ENCODE measurements around the gene VDR.
"Not testable (repeated sequence)": the region's sequence is repeated elsewhere in the genome, so short reads cannot be mapped to it uniquely, and the experiment has no call there.

The VDR gene

DNA sequence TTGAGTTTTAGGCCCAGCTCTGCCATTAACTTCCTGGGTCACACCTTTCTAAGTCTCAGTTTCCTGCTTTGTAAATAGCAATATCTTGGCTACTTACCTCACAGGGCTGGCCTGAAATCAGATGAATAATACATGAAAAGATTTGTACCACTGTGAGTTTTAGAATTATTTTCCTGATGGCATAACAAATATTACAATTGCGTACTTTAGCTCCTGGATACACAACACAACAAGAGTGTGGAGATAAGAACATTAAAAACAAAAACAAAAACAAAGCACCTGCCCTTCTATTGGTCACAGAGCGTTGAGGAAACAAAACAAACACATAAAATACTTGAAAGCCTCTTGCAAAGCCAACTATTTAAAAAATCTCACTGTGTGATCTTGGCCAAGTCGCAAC, 80.2 kb downstream of the VDR start:
- FAIRE-seq, result no peak

DNA sequence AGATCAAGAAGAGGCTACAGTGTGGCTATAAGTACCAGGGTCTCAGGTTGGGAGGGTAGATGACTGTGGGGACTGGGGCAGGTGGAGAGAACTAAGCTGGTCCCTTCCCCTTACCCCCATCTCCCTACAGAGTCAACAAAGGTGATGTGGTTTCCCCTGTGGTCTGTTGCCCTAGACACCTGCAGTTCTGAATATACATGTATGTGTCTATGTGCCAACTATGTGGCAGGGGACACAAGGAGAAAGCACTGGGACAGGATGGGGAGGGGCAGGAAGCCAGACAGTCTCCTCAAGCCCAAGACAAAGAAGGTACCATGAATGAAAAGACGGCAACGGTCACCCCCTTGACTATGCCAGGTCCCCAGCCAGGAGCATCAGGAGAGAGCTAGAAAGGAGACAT, 80.6 kb downstream of the VDR start:
- no peak for FAIRE-seq

DNA sequence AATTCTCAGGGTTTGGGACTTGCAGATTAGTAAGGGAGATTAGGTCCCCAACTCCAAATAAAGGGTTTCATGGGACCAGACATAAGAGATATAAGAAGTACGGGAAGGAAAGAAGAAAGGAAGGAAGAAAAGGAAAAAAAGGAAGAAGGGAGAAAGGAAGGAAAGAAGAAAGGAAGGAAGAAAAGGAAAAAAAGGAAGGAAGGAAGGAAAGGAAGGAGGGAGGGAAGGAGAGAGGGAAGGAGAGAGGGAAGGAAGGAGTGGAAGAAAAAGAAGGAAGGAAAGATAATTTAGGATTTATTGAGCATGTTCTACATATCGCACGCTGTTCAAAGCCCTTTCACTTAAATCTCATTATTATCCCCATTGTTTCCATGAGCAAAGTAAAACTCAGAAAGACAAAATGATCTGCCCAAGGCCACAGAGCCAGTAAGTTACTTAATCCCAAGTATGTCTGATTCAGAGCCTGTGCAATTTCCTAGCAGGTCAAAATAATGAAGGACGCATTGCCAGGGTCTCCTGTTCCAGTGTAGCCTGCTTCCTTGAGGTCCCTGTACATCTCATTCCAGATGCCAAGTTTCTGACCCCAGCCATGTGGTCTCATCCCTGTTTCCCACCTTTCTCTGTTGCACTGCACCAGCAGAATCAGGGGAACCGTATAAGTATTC, 81.2 kb downstream of the VDR start:
- FAIRE-seq, result no peak

- no peak for FAIRE-seq
These were observed 81.9 kb downstream of the VDR start for GRCh38 chr12:47822863-47823262.

DNA sequence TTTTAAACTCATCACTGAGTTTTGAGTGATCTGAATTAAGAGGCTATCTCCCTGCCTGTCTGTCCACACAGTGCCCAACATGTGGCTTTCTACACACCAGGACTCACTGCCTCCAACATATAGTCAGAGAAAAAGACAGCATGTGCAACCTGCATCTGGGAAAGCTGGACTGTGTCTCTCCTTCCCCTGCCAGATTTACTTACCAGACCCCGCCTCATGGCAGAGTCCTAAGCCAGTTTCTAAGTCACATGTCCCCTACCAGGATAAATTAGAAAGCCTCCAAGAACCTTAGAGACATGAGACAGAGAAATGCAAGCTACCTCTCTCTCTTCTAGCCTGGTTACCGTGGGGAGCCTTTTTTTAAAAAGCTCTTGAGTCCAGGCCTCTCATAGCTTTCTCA, 82.4 kb downstream of the VDR start:
- no peak for FAIRE-seq

GRCh38 chr12:47821346-47821706, 83.5 kb downstream of the VDR start:
- no peak for FAIRE-seq

DNA sequence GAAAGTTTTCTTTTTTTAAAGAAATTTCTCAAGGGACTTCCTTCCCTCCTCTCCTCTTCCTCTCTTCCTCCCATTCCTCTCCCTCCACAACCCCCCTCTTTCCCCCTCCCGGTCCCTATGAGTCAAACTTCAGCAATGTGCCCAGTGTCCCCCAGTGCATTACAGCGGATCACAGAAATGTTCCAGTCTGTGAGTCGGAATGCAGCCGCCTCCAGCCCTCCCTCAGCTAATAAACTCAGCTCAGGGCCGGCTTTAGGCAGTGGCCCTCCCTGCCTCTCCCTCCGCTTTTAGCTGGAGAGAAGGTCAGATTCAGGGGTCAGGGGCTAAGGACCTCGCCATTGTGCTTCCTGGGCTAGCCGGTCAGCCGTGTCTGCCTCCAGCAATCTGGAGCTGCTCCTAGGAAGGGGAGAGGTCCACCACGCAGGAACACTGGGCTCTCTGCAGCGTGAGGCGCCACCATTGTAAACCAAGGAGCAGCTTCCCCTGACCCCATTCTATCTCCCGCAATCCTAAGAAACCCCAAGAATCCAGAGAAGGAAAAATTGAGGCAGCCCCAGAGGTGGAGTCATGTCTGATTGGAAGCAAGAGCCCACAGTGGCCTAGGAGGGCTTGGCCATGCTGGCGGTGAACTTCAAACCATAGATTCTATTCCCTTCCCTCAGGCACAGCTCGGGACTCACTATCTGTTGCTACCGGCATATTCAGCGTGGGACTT, 84.0 kb downstream of the VDR start:
- no peak for FAIRE-seq

DNA sequence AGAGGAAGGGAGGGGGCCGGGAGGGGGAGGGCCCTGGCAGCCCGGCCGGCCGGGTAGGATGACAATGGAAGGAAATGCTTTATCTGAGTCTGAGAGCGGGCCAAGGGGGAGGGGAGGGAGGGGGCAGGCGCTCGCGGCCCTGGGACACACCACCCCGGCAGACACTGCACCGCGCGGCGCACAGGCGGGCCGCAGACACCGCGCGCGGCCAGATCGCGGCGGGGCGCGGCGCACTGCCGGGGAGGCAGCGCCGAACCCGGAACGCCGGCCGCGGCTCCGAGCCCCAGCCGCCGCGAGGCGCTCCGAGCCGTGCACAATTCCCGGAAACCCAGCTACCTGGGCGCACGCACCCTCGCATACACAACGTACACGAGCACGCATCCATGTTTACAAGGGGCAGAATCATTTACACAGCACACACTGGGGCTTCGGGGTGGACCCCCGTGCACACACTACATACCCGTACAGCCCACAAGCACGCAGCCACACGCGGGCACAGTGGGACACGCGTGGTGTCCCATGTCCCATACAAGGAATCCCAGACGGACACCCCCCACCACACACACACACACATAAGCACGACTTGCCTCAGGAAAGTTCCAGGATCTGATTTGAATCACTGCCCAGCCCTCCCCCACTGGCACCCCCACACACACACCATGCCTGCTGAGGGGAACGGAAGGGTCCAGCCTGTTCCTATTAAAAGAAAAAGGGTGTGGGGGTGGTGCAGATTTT, 84.7 kb downstream of the VDR start, which contains the start of gene HDAC7:
HDAC7 (minus strand) TSS at position 8 of the 735 bp plus-strand sequence. CDS start 118 bp downstream, outside the sequence.
- no peak for FAIRE-seq

- FAIRE-seq, result no peak
These were observed 85.5 kb downstream of the VDR start for GRCh38 chr12:47819138-47819895.

DNA sequence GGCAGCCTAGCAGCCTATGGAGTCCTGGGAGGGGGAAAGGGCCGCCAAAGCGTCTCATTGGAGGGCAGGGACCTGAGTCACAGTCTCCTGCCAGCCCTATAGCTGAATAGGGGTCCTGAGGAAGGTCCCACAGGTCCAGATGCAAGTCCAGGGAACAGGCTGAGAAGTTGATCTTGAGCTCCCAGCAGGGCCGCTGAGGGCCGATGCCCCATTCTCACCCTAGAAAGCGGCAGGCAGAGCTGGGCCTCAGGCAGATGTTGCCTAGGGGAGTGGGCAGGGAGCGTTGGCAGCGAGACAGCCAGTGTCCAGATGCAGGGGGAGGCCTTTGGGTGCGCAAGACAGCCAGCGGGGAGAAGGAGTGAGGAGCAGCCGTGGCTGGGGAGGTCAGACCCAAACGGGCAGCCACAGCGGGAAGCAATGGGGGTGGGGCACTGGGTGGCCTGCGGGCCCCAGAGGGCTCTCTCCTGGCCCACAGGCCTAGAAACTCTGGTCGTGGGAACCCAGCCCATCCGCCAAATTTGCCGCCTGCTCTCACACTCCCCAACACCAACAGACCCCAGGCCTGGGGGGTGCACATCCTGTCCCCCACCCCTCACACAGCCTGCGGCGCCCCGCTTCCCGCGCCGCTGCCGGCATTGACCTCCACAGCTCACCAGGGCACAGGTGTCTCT, 86.2 kb downstream of the VDR start:
- FAIRE-seq, result no peak

- no peak for FAIRE-seq
These were observed 86.8 kb downstream of the VDR start for GRCh38 chr12:47818007-47818376.

DNA sequence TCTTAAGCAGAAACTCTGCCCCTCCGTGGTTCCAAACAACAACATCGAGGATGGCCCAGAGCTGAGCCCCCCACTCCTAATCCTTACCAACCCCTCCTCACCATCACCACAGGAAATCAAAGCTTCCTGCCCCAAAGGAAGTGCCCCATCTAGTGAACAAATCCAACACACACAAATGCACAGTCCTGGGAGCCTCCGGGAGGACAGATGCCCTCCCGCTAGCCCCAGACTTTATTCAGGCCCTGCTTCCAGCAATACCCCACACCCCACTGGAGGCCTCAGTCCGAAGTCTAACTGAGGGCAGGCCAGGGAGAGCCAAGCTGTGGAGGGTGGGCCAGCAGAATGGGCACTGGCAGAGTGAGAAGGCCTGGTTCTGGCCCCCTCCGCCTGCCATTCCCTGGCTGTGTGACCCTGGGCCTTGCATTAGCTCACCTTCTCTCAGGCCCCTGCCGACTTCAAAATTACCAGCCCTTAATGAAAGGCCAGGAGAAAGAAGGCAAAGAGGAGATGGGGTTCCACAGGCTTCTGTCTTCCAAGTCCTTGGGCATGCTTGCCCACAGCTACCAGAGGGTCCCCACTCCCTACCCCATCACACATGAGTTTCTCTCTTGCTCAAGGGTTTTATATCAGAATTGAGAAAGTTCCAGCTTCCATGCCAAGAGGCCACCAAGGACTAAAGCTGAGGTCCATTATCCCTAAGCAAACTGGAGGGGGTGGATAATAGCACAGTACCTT, 87.4 kb downstream of the VDR start:
- FAIRE-seq, result no peak

- no peak for FAIRE-seq
These were observed 88.2 kb downstream of the VDR start for GRCh38 chr12:47816403-47817271.

DNA sequence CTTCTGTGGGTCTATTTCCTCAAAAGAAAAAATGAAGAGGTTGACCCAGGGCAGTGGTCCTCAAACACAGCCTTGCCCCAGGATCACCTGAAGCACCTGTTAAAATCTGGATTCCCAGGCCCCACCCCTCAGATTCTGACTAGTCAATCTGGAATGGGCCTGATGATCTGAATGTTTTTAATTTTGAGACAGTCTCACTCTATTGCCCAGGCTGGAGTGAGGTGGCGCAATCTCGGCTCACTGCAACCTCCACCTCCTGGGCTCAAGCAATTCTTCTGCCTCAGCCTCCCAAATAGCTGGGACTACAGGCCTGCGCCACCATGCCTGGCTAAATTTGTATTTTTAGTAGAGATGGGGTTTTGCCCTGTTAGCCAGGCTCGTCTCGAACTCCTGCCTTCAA, 89.3 kb downstream of the VDR start:
- not testable (repeated sequence) for FAIRE-seq

- no peak for FAIRE-seq
These were observed 90.1 kb downstream of the VDR start for GRCh38 chr12:47814539-47815170.

DNA sequence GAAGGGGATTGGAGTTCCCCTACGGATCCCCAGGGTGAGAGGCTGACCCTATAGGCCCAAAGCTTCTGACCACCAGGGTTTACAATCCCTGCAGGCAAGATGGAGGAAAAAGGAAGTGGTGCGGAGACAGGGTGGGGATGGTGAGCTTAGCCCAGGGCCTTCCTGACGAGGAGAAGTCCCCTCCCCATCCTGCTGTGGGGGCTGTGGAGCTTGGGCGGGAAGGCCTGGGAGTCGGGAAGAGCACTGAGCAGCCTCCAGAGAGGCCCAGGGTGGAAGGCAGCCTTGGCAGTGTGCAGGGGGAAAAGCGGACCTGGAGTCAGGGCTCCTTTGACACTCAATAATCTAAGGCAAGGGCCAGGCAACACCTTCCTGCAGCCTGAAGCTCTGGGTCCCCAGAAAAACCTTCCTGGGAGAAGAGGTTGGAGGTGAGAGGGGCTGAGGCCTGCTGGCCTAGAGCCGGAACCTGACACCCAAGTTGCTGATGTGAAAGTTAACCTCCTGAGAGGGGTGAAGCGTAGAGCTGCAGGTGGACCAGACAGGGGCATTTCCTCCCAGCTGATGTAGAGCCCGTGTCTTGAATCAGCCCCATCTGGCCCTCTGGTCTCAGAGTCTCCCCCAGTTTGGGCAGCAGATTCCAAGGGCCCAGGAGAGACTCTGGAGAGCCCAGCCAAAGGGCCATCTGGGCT, 91.1 kb downstream of the VDR start:
- no peak for FAIRE-seq

DNA sequence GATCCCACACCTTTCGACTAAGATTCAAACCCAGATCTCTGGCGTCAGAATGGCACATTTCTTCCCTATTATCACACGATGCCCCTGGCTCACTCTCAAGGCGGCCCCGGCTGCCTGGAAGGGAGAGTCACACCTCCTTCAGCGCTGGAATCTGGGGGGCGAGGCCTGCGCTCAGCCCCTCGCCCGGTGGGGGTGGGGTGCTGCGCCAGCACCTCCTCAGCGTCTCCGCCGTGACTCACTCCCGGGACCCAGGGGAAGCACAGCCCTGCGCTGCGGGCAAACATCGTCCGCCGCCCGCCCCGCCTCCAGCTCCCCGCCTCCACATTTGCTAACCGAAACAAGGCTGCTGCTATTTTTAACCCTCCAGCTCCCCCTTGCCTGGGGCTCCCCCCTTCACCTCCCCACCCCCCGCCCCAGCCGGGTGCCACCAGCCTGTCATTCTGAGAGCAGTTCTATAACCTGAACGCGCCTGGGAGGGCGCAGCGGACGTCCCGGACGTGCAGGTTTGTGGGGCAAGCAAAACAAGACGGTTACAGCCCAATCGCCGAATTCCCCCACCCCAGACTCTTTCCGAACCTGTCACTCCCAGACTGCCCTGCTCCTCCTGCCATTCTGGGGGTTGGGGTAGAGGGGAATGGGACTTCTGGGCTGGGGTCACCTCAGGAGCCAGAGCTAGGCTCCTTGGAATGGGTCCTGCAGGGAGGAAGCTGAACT, 91.8 kb downstream of the VDR start:
- no peak for FAIRE-seq

- FAIRE-seq, result no peak
These were observed 93.0 kb downstream of the VDR start for GRCh38 chr12:47811581-47812484.

All from endometrium (tissue), 2 donors.